Endothelial cell of umbilical vein (primary cell): ENCODE data around the gene CCDC187.

ENCODE experiments used
- CTCF ChIP-seq, 2 donors: IDR thresholded peaks; 1 replicate in 1 of 2; 2 replicates in 1 of 2; pipeline ENCODE4 v1.5.1; 2011; ENCODE audit warnings: low read length in 2 of 2, mild to moderate bottlenecking in 2 of 2, moderate library complexity in 2 of 2, control low read depth in 1 of 2, inconsistent platforms in 1 of 2, low read depth in 1 of 2; ENCODE audit not compliant: insufficient read depth in 1 of 2; ENCODE audit errors: extremely low read depth in 1 of 2
- GATA2 ChIP-seq: IDR thresholded peaks from 2 replicates; pipeline ENCODE4 v1.7.0; 2011; ENCODE audit warnings: low read depth, mild to moderate bottlenecking, moderate library complexity, mixed read lengths, low read length; ENCODE audit not compliant: insufficient read length, insufficient read depth
- POLR2A ChIP-seq: IDR thresholded peaks from 2 replicates; pipeline ENCODE4 v1.6.1; 2012; ENCODE audit warnings: low read depth, mild to moderate bottlenecking, control low read depth, low read length
- POLR2AphosphoS5 ChIP-seq: IDR thresholded peaks from 2 replicates; pipeline ENCODE4 v1.6.1; 2012; ENCODE audit warnings: low read depth, mild to moderate bottlenecking, control low read depth, low read length, moderate library complexity; ENCODE audit not compliant: insufficient read depth

GRCh38 chr9:136264031-136264430 lies 39.9 kb downstream of the CCDC187 start:
- TF ChIP-seq CTCF (IDR thresholded peaks at IDR 0.05; ENCODE audit: extremely low read depth in 1 of 2, insufficient read depth in 1 of 2, low read depth in 1 of 2, low read length in 2 of 2) (no peak), POLR2AphosphoS5 (no peak), GATA2 (no peak), POLR2A (no peak)
